ENCODE data around the gene MRPS11. TPM values are rescaled to one million over a fixed set of nuclear protein-coding genes. Genes with fewer than 3 reads are reported as not detected.

MRPS11 gene
- total RNA-seq, 1 donor from 2014 or later = 38.1 TPM

GRCh38 chr15:88491158-88491557, 23.6 kb downstream of the MRPS11 start:
- DNase-seq (ENCODE audit: low spot score) = no peak
- no peaks in the 10 kb centered on the region for H3K36me3 Mint-ChIP-seq (ENCODE audit: low read depth)
- H3K4me1 Mint-ChIP-seq (ENCODE audit: low read depth) = no peaks in the 10 kb centered on the region
- H3K27ac Mint-ChIP-seq (ENCODE audit: unreplicated experiment) = no peak overlapping the region
- H3K9me3 Mint-ChIP-seq (ENCODE audit: low read depth) = no peaks in the 10 kb centered on the region
- no peaks in the 10 kb centered on the region for H3K27me3 Mint-ChIP-seq (ENCODE audit: low read depth)
- H3K4me3 Mint-ChIP-seq (ENCODE audit: unreplicated experiment) = no peak overlapping the region
- no peak for TF ChIP-seq CTCF (IDR thresholded peaks at IDR 0.05)

- H3K9me3 Mint-ChIP-seq (ENCODE audit: low read depth) = no peaks in the 10 kb centered on the region
- H3K27me3 Mint-ChIP-seq (ENCODE audit: low read depth) = no peaks in the 10 kb centered on the region
- no peak overlapping the region for H3K27ac Mint-ChIP-seq (ENCODE audit: unreplicated experiment)
- no peak for DNase-seq (ENCODE audit: low spot score)
- H3K4me3 Mint-ChIP-seq (ENCODE audit: unreplicated experiment) = no peak overlapping the region
- no peak for TF ChIP-seq CTCF (IDR thresholded peaks at IDR 0.05)
- H3K4me1 Mint-ChIP-seq (ENCODE audit: low read depth) = no peaks in the 10 kb centered on the region
- H3K36me3 Mint-ChIP-seq (ENCODE audit: low read depth) = no peaks in the 10 kb centered on the region
Measured at GRCh38 chr15:88493844-88494243, 26.3 kb downstream of the MRPS11 start.

- DNase-seq (ENCODE audit: low spot score) = no peak
- H3K9me3 Mint-ChIP-seq (ENCODE audit: low read depth) = no peaks in the 10 kb centered on the region
- H3K36me3 Mint-ChIP-seq (ENCODE audit: low read depth) = peaks cover 1% of the 10 kb centered on the region
- TF ChIP-seq CTCF (IDR thresholded peaks at IDR 0.05) = no peak
- no peak overlapping the region for H3K27ac Mint-ChIP-seq (ENCODE audit: unreplicated experiment)
- no peak overlapping the region for H3K4me3 Mint-ChIP-seq (ENCODE audit: unreplicated experiment)
- no peaks in the 10 kb centered on the region for H3K27me3 Mint-ChIP-seq (ENCODE audit: low read depth)
- no peaks in the 10 kb centered on the region for H3K4me1 Mint-ChIP-seq (ENCODE audit: low read depth)
Measured at GRCh38 chr15:88497109-88497765, 29.7 kb downstream of the MRPS11 start.

GRCh38 chr15:88498996-88499395, 31.5 kb downstream of the MRPS11 start:
- Mint-ChIP-seq H3K9me3 (ENCODE audit: low read depth) (no peaks in the 10 kb centered on the region), H3K4me3 (ENCODE audit: unreplicated experiment) (no peak overlapping the region), H3K4me1 (ENCODE audit: low read depth) (no peaks in the 10 kb centered on the region), H3K27me3 (ENCODE audit: low read depth) (no peaks in the 10 kb centered on the region), H3K27ac (ENCODE audit: unreplicated experiment) (peak overlapping the region; percentile 15), H3K36me3 (ENCODE audit: low read depth) (peaks cover 2% of the 10 kb centered on the region)
- no peak for TF ChIP-seq CTCF (IDR thresholded peaks at IDR 0.05)
- DNase-seq (ENCODE audit: low spot score) = no peak

- no peaks in the 10 kb centered on the region for H3K27me3 Mint-ChIP-seq (ENCODE audit: low read depth)
- no peaks in the 10 kb centered on the region for H3K4me1 Mint-ChIP-seq (ENCODE audit: low read depth)
- H3K9me3 Mint-ChIP-seq (ENCODE audit: low read depth) = no peaks in the 10 kb centered on the region
- no peak for TF ChIP-seq CTCF (IDR thresholded peaks at IDR 0.05)
- H3K36me3 Mint-ChIP-seq (ENCODE audit: low read depth) = peaks cover 13% of the 10 kb centered on the region
- no peak for DNase-seq (ENCODE audit: low spot score)
- no peak overlapping the region for H3K4me3 Mint-ChIP-seq (ENCODE audit: unreplicated experiment)
- no peak overlapping the region for H3K27ac Mint-ChIP-seq (ENCODE audit: unreplicated experiment)
Measured at GRCh38 chr15:88504445-88504844, 36.9 kb downstream of the MRPS11 start.

Data from chondrocyte (in vitro differentiated cells).